Mammary epithelial cell (primary cell): ENCODE measurements around the gene LPCAT3.

ENCODE experiments used
- CTCF ChIP-seq, 2 donors: IDR thresholded peaks in 1 of 2; conservative IDR thresholded peaks in 1 of 2; 2 replicates each; pipeline ENCODE4 v1.5.1; 2011 to 2012; ENCODE audit warnings: inconsistent platforms in 2 of 2, low read length in 2 of 2, mild to moderate bottlenecking in 2 of 2, control low read depth in 1 of 2, low read depth in 1 of 2; ENCODE audit not compliant: insufficient read depth in 1 of 2; ENCODE audit errors: extremely low read depth in 1 of 2
- EZH2 ChIP-seq: IDR thresholded peaks from 2 replicates; pipeline ENCODE4 v1.6.1; 2012; ENCODE audit warnings: low read length, inconsistent platforms, borderline replicate concordance

DNA sequence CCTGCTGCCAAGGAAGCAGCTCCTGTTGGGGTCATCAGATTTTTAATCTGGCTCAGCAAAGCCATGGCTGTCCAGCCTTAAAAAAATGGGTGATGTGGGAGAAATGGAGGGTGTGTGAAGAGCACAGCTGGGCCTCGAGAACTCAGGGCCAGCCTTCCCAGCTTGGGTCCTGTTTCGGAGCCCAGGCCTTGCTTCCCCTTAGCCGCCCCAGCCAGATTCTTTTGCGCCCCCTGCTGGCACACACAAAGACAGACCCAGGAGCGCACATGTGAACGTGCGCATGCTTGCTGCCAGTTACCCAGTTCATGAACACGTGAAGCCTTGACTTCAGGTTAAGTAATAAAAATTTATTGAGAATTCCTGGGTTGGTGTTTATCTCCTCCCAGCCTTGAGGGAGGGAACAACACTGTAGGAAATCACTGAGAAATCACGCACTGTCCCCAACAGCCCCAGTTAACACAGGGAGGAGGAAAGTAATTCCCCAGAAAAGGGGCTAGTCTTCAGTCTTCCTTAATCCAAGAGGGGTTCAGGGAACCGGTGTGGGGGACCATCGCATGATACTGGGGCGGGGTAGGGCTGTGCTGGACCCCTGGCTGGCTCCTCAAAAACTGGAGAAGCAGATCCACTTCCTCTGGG is 53.1 kb downstream of the LPCAT3 start:
- peak; percentile 93 to 95 for TF ChIP-seq CTCF (conservative IDR thresholded peaks at IDR 0.05 in 1 of 2, IDR thresholded peaks at IDR 0.05 in 1 of 2; ENCODE audit: extremely low read depth in 1 of 2, insufficient read depth in 1 of 2, low read depth in 1 of 2, low read length in 2 of 2)
- no peak for TF ChIP-seq EZH2
